HT-29 (cell line): Measurements from ENCODE around the gene GALNT17. TPM values are rescaled to one million over a fixed set of nuclear protein-coding genes. Genes with fewer than 3 reads are reported as not detected.

Experiments
- DNase-seq: peaks from one replicate; pipeline ENCODE4 v3.0.0-alpha.2; 2015; ENCODE audit warnings: low spot score
- total RNA-seq: library from RNA; depleted of rRNA; stranded (reverse); fragments of >200 nt; shearing (Covaris generic); gene quantifications from 2 replicates; pipeline ENCODE4 v1.2.3, GENCODE V29; 2014

GALNT17 gene
- total RNA-seq, 1 experiment from 2014 or later, result not detected

- DNase-seq, result no peak
These were observed 321.7 kb downstream of the GALNT17 start for GRCh38 chr7:71453630-71454029.

- no peak for DNase-seq
These were observed 323.0 kb downstream of the GALNT17 start for GRCh38 chr7:71454981-71455380.

GRCh38 chr7:71457021-71457420, 325.1 kb downstream of the GALNT17 start:
- no peak for DNase-seq

GRCh38 chr7:71457846-71458590, 326.1 kb downstream of the GALNT17 start:
- no peak for DNase-seq

- DNase-seq, result no peak
These were observed 327.2 kb downstream of the GALNT17 start for GRCh38 chr7:71459132-71459531.

- DNase-seq, result no peak
These were observed 329.6 kb downstream of the GALNT17 start for GRCh38 chr7:71461572-71461971.

GRCh38 chr7:71465741-71466189, 333.8 kb downstream of the GALNT17 start:
- no peak for DNase-seq

GRCh38 chr7:71466448-71467145, 334.7 kb downstream of the GALNT17 start:
- no peak for DNase-seq

- no peak for DNase-seq
These were observed 338.4 kb downstream of the GALNT17 start for GRCh38 chr7:71470326-71470725.

- DNase-seq, result no peak
These were observed 338.9 kb downstream of the GALNT17 start for GRCh38 chr7:71470830-71471229.

GRCh38 chr7:71472962-71473361, 341.0 kb downstream of the GALNT17 start:
- DNase-seq, result no peak

- DNase-seq, result no peak
These were observed 341.5 kb downstream of the GALNT17 start for GRCh38 chr7:71473366-71473967.

- no peak for DNase-seq
These were observed 345.5 kb downstream of the GALNT17 start for GRCh38 chr7:71477441-71477840.

GRCh38 chr7:71479231-71479630, 347.3 kb downstream of the GALNT17 start:
- no peak for DNase-seq

- DNase-seq, result no peak
These were observed 348.8 kb downstream of the GALNT17 start for GRCh38 chr7:71480791-71481190.

GRCh38 chr7:71482284-71482683, 350.3 kb downstream of the GALNT17 start:
- no peak for DNase-seq

- DNase-seq, result no peak
These were observed 352.4 kb downstream of the GALNT17 start for GRCh38 chr7:71484380-71484779.

GRCh38 chr7:71485586-71485985, 353.6 kb downstream of the GALNT17 start:
- no peak for DNase-seq

- no peak for DNase-seq
These were observed 354.5 kb downstream of the GALNT17 start for GRCh38 chr7:71486414-71486813.

GRCh38 chr7:71486856-71487628, 355.1 kb downstream of the GALNT17 start:
- no peak for DNase-seq

- DNase-seq, result no peak
These were observed 356.4 kb downstream of the GALNT17 start for GRCh38 chr7:71488308-71488707.

- DNase-seq, result no peak
These were observed 359.4 kb downstream of the GALNT17 start for GRCh38 chr7:71491336-71491735.
